Astrocyte of the spinal cord (primary cell): ENCODE data around the gene PLA2G4F.
A peak's percentile ranks its signal among the peaks of the same experiment; 100 is the strongest.

Experiments
- DNase-seq: peaks from one replicate; pipeline ENCODE4 v3.0.0; 2011; ENCODE audit warnings: low read depth, low spot score
- H3K4me3 ChIP-seq: 2 replicates; pipeline ENCODE4 v1.5.1; 2011; ENCODE audit warnings: low read depth, mild to moderate bottlenecking, low read length, moderate library complexity
- in situ Hi-C: cut with HindIII; loops from 2 replicates; pipeline ENCODE4 v1.10.0; 2017; ENCODE audit warnings: low sequenced_read_pairs
- TF ChIP-seq, protein P1 (sequence below): IDR thresholded peaks from 2 replicates; pipeline ENCODE4 v1.5.1; 2012; ENCODE audit warnings: low read depth, mild to moderate bottlenecking, low read length, inconsistent platforms

The PLA2G4F gene

DNA sequence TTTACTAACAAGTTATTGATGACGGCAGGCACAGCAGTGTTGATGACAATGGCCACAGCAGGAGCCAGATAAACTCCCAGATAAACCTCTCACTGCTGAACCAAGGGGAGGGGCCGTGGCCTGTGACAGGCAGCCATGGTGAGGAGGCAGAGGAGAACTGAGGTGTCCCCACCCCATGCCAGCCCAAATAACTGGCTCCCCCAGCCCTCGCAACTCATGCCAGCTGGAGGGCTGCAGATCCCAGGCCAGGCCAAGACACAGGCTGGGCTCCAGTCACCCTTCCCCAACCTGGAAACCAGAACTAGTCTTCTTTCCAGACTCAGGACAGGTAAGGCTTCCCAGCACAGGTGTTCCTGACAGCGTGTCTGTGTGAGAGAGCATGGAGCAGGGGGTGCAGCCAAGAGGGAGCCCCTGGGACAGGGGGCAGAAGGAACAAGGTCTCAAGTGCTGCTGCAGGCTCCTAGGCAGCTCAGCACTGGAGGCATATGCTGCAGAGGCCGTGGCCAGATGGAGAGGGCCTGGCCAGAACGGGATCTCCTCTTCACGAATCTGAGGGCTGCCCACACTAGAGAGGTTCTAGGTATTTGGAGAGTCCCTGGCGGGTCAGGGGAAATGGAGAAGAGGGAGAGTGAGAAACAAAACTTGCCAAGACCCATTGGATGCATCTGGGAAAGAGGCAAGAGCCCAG lies 15.9 kb downstream of the PLA2G4F start:
- no peak for DNase-seq
- in situ Hi-C loops, result no loop called here
- no peak overlapping the region for H3K4me3 ChIP-seq
- TF ChIP-seq, protein P1, sequence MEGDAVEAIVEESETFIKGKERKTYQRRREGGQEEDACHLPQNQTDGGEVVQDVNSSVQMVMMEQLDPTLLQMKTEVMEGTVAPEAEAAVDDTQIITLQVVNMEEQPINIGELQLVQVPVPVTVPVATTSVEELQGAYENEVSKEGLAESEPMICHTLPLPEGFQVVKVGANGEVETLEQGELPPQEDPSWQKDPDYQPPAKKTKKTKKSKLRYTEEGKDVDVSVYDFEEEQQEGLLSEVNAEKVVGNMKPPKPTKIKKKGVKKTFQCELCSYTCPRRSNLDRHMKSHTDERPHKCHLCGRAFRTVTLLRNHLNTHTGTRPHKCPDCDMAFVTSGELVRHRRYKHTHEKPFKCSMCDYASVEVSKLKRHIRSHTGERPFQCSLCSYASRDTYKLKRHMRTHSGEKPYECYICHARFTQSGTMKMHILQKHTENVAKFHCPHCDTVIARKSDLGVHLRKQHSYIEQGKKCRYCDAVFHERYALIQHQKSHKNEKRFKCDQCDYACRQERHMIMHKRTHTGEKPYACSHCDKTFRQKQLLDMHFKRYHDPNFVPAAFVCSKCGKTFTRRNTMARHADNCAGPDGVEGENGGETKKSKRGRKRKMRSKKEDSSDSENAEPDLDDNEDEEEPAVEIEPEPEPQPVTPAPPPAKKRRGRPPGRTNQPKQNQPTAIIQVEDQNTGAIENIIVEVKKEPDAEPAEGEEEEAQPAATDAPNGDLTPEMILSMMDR, result no peak

DNA sequence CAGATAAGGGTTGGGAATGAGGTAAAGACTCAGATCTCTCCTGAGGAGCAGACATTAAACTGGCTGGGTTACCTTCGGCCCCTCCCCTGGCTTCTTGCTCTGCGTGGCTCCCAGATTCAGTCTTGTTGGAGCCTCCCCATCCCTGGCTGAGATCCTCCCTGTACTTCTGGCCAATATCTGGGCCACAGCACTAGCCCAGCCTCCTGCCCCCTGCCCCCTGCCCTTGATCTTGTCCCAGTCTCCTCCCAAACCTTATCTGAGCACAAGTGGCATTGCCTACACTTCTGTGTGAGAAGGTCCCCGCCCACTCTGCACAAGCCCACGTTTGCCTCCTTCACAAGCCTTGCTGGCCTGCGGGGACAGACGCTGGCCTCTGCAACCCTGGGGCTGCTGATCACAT lies 16.8 kb downstream of the PLA2G4F start:
- in situ Hi-C loops, result no loop called here
- TF ChIP-seq, protein P1, result no peak
- no peak for DNase-seq
- no peak overlapping the region for H3K4me3 ChIP-seq

DNA sequence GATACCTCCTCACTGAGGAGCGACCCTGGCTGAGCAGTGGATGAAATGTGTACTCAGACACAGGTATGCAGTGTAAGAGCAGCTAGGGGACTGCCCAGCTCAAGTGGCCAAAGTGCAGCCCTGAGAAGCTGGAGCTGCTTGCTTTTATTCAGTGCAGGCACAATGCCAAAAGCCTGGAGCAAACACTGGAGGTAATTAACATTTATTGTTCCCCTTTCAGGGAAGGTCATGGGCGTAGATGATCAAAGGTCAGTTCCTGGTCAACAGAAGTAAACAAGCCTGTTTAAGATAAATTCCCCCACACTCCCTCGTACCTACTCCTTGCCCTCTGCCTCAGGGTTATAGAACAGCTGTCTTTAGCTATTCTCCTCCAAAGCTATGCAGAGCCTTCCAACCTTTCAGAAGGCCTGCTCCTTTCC lies 17.5 kb downstream of the PLA2G4F start:
- in situ Hi-C loops, result no loop called here
- TF ChIP-seq, protein P1, result no peak
- no peak for DNase-seq

DNA sequence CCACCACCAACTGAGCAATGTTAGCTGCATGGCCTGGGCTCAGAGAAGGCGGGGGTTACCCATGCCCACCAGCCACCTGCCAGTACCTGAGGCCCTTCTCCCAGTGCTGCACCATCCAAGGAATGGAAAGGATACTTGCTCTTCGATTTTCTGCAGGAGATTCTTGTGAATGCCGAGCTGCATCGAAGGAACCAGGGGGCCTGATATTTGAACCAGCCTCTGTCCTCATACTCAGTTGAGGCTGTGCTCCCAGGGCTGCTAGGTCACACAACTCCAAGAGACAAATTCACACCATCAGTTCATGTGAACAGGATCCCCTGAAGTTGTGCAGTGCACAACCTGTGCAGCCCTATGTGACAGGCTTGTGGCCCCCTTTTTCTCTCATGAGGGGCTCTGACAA lies 18.0 kb downstream of the PLA2G4F start:
- no peak overlapping the region for H3K4me3 ChIP-seq
- TF ChIP-seq, protein P1, result no peak
- in situ Hi-C loops, result no loop called here
- no peak for DNase-seq

More for the DNA sequence above, 17.5 kb downstream of the PLA2G4F start:
- H3K4me3 ChIP-seq, result no peak overlapping the region

DNA sequence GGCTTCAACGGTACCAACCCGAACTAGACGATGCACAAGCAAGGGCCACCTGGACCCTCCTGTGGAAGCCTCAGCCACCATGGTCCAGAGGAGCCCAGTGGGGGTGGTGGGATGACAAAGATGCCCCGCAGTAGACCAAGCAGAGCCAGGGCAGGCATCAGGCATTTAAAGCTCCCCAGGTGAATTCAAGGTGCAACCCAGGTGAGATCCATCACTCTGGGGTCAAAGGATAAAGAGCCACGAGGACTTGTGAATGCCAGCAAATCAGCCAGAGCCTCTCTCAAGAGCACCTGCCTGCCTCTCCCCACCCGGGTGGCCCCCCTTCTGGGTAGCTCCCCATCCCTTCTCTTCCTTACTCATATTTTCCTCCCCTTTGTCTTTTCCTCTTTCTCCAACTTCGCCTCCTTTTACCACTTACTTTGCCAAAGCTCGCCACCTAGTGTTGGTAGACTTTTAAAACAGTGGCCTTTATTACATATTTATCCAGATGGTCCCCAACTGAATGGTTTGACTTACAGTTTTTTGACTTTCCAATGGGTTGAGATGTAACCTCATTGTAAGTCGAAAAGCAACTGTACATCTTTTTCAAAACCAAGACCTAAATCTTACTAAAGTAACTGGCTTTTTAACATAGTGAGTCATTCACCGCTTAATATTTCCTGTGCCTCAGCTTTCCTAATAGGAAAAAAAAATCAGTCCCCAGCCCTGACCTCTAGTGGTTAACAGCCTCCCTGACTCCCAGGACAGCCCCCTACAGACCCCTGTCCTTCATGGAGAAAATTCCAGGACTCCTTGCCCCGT lies 18.8 kb downstream of the PLA2G4F start:
- DNase-seq, result peak; percentile 57

DNA sequence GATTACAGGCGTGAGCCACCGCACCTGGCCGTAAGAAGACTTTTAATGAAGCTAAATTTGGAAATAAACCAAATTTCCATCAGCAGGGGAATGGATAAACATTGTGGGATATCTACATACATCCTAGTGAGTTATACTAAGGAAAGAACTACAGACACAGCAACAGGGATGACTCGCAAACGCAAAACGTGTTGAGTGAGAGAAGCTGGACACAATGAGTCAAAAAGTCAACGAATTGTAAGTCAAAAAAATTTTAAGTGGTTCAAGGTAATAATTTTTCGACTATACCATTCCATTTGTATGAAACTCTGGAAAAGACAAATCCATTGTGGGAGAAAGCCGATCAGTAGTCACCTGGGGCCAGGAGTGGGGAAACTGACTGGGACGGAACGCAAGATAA lies 19.9 kb downstream of the PLA2G4F start:
- no peak overlapping the region for H3K4me3 ChIP-seq
- TF ChIP-seq, protein P1, result no peak
- DNase-seq, result no peak
- in situ Hi-C loops, result no loop called here

More for the DNA sequence above, 18.8 kb downstream of the PLA2G4F start:
- TF ChIP-seq, protein P1, result peak; percentile 62
- in situ Hi-C loops, result no loop called here
- H3K4me3 ChIP-seq, result no peak overlapping the region
